Hindlimb muscle (tissue), 1 donor: ENCODE data around the gene AZU1. TPM values are rescaled to one million over a fixed set of nuclear protein-coding genes. Genes with fewer than 3 reads are reported as not detected.

Experiments
- DNase-seq: peaks from one replicate; pipeline ENCODE4 v3.0.0-alpha.2; 2013
- polyA plus RNA-seq: library from polyadenylated mRNA; unstranded; fragments of 120-200 nt; gene quantifications from one replicate; pipeline ENCODE4 v1.2.1, GENCODE V29; 2013; ENCODE audit not compliant: insufficient read length

Gene AZU1
- polyA plus RNA-seq, 1 donor, result 3.2 TPM

GRCh38 chr19:855566-856120 is 28.0 kb downstream of the AZU1 start:
- no peak for DNase-seq

GRCh38 chr19:858284-858683 is 30.6 kb downstream of the AZU1 start:
- DNase-seq, result no peak

DNA sequence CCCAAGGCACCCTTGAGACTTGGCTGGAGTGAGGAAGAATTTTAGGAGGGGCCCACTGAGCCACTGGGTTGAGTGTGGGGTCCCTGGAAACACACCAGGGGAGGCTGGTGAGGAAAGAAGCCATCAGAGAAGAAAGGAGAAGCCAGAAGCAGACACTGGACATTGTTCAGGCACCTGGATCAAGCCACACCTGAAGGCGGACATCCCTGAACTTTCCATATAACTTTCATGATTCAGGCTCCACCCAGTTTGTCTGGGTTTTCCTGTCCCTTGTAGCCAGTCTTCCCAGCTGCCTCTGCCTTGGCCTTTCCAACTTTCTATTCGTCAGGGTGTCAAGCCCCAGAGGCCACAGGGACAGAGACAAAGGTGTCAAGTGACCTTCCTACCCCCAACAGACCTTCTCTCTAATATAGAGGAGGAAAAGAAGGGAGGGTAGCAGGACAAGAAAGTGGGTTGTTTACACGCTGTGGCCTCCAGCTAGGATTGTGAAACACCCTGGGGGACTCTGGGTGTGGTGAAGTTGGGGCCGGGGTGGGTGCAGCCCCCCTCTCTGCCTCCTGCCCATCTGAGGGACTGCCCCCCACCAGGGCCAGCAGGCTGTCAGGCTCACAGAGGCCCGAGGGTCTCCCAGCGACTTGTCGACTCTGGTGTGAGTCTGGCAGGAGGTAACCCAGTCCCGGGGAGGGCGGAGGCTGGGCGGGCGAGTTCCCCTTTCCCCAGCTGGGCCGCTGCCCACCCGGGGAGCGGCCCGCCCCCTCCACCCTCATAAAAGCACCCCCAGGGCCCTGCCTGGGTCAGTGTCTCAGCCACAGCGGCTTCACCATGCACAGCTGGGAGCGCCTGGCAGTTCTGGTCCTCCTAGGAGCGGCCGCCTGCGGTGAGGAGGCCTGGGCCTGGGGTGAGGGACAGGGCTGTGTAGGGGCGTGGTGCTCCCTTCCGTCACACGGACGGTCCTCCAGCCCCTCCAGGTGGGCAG is 31.5 kb downstream of the AZU1 start, which contains the start of gene CFD:
Gene CFD, plus strand, starts transcription at position 797 of the 976 bp plus-strand sequence. Its CDS starts 26 bp downstream, at position 823.
- no peak for DNase-seq

DNA sequence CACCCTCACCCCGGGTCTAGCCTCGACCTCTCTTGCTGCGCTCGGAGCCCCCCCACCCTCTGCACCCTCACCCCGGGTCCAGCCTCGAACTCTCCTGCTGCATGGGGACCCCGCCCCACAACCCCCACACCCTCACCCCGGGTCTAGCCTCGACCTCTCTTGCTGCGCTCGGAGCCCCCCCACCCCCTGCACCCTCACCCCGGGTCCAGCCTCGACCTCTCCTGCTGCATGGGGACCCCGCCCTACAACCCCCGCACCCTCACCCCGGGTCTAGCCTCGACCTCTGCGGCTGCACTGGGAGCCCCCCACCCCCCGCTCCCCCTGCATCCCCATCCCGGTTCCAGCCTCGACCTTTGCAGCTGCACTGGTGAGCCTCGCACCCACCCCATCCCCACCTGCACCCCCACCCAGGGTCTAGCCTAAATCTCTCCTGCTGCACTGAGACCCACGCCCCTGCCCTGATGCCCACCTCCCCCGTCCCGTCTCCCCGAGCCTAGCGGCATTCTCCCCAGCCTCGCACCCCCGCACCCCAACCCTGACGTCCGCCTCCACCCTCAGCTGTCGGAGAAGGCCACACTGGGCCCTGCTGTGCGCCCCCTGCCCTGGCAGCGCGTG is 33.6 kb downstream of the AZU1 start:
- no peak for DNase-seq

DNA sequence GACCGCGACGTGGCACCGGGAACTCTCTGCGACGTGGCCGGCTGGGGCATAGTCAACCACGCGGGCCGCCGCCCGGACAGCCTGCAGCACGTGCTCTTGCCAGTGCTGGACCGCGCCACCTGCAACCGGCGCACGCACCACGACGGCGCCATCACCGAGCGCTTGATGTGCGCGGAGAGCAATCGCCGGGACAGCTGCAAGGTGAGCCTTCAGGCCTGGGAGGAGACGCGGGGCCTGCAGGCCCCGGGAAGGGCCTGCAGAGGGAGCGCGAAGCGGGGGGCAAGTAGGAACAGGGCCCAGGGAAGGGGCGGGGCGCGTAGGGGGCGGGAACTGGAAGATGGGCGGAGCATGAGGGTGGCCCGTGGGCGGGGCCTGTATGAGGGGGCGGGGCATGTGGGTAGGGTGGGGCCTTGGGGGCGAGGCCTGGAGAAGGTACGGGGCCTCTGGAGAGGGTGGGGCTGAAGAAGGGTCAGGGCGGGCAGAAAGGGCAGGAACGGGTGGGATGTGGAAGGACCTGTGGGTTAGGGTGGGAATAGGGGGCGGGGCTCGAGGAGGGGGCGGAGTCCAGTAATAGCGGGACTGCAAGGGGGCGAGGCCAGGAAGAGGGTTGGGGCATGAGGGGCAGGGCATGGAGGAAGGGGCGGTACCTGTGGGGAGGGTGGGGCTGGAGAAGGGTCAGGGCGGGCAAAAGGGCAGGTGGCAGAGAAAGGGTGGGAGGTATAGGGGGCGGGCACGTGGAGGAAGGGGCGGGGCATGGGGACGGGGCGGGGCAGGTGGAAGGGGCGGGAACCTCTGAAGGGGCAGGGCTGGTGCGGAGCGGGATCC is 34.3 kb downstream of the AZU1 start:
- no peak for DNase-seq

GRCh38 chr19:862581-863314 is 35.1 kb downstream of the AZU1 start:
- no peak for DNase-seq

DNA sequence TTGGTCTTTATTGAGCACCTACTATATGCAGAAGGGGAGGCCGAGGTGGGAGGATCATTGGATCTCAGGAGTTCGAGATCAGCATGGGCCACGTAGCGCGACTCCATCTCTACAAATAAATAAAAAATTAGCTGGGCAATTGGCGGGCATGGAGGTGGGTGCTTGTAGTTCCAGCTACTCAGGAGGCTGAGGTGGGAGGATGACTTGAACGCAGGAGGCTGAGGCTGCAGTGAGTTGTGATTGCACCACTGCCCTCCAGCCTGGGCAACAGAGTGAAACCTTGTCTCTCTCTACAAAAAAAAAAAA is 35.6 kb downstream of the AZU1 start:
- DNase-seq, result no peak

DNA sequence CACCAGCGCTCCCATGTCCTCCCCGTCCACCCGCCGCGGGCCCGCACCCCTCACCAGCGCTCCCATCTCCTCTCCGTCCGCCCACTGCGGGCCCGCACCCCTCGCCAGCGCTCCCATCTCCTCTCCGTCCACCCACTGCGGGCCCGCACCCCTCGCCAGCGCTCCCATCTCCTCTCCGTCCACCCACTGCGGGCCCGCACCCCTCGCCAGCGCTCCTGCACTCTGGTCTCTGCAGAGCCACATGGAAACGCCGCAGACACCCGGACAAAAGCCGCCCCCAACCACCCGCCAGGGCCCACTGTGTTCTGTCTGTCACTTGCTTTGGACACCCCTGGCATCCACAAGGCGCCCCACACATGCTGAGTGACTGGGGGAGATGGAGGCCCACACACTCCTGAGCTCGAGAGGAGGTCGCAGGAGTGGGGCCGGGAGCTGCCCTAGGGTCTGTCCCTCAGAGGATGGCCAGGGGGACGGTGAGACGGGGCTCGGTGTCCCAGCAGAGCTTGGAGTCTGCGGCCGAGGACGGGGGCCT is 39.2 kb downstream of the AZU1 start:
- no peak for DNase-seq

DNA sequence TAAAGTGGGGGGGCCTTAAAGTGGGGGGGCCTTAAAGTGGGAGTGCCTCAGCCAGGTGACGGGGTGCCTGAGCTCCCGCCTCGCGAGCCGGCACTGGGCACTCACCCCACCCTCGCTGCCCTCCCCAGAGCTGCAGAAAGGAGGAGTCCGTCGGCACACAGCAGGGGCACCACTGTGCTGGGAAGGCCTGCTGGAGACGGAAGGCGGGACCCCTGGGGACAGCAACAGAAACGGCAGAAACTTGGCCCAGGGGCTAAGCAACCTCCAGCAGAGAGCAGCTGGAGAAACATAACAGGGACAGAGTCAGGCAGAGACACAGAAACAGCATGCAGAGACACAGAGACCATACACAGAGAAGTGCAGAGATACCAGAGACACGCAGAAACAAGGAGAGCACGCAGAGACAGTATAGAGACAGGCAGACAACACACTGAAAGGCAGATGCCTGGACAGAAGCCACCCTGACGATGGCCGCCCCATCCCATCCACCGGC is 39.7 kb downstream of the AZU1 start:
- DNase-seq, result no peak

DNA sequence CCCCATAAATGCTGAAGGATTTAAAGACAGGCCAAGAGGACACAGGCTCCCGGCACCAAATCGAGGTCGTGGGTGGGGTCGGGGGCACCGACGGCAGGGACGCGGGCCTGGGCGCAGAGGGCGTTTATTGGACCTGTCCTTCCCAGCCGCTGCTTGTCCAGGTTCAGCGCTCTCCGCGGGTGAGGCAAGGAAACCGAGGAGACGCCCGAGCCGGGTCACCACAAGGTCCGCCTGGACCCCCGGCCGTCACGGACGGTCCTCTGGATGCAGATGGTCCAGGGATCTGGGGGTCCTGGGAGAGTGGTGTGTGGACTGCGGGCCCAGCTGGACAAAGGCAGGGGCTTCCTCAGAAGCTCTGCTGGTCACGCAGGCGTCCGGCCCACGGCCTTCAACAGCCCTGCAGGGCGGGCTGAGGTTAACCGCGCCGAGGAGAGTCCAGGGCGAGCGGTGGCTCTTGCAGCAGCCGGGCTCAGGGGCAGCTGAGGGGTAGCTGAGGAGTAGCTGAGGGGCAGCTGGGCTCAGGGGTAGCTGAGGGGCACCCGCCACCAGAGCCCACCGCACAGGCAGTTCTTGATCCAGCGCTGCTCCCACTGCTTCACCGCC is 40.3 kb downstream of the AZU1 start:
- no peak for DNase-seq

DNA sequence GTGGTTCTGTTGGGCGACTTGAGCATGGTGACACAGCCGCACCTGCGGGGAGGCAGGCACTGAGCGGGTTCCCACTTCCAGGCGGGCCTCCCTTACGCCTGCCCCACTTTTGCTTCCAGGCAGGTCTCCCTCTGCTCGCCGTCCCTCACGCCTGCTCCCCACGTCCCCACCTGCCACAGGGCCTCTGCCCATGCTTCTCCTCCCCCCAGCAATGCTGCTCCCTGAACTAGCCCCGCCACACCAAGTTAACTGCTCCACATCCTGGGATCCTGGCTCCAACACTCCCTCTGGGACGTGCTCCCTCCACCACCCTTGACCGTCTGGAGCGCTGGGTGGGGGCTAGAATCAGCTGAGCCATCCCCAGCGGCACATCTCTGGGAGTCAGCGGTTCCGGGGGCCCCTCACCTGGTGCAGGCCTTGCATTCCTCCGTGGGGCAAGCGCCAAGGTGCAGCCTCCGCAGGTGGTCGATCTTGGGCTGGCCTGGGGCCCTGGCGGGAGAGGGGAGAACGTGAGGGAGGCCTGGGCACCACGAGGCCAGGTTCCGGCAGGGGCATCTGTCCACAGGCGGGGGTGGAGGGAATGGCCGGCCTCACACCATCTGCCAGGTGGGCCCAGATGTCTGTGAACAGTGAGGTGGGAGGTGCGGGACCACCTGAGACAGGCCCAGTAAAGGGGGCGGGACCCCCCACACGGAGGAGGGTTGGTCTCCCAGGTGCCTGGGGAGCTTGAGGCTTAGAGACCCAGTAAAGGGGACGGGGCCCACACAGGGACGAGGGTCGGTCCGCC is 41.0 kb downstream of the AZU1 start:
- no peak for DNase-seq

DNA sequence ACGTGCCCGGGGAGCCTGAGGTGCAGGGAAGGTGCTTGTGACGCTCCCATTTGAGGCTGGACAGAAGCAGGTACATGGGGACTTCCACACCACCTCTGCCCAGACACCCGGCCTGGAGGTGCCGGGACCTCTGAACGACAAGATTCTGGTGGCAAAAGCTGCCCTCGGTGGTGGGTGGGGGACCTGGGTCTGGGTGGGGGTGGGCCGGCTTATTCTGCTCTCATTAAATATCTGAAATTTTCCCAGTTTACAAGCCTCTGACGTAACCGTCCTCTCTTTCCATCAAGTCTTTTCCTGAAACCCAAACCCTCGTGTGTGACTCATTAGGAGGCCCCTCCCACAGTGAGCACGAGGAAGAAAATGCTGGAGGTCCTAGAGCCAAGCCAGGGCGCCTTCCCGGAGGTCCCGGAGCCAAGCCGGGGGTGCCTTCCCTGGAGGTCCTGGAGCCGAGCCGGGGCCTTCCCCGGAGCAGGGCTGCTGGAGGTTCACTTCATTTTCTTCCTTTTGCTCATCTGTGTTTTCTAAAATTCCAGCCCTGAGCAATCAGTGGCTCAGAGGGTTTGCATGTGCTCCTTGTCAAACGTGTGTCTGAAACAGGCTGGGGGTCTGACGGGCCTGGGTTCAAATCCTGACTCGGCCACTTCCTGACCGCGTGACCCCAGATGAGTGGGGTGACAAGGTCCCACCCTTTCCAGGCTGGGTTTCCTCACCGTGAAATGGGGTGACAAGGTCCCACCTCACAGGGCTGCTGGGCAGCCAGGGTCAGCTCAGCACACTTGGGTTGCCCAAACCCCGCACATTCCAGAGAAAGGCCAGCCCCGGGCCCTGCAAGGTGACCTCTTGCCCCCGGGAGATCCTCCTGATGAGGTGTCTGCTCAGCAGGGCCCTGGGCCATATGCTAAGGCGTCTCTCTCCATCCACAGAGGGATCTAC is 41.9 kb downstream of the AZU1 start:
- DNase-seq, result peak; percentile 62

DNA sequence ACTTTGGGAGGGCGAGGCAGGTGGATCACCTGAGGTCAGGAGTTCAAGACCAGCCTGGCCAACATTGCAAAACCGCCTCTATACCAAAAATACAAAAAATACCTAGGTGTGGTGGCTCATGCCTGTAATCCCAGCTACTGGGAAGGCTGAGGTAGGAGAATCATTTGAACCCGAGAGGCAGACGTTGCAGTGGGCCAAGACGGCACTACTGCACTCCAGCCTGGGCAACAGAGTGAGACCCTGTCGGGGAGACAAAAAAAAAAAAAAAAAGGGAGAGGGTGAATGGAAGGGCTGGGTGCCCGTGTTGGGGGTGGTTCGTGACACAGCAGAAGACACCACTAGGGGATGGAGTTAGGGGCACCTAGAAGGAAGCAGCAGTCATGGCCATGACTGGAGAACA is 42.7 kb downstream of the AZU1 start:
- DNase-seq, result no peak

GRCh38 chr19:870963-871401 is 43.3 kb downstream of the AZU1 start:
- DNase-seq, result no peak

DNA sequence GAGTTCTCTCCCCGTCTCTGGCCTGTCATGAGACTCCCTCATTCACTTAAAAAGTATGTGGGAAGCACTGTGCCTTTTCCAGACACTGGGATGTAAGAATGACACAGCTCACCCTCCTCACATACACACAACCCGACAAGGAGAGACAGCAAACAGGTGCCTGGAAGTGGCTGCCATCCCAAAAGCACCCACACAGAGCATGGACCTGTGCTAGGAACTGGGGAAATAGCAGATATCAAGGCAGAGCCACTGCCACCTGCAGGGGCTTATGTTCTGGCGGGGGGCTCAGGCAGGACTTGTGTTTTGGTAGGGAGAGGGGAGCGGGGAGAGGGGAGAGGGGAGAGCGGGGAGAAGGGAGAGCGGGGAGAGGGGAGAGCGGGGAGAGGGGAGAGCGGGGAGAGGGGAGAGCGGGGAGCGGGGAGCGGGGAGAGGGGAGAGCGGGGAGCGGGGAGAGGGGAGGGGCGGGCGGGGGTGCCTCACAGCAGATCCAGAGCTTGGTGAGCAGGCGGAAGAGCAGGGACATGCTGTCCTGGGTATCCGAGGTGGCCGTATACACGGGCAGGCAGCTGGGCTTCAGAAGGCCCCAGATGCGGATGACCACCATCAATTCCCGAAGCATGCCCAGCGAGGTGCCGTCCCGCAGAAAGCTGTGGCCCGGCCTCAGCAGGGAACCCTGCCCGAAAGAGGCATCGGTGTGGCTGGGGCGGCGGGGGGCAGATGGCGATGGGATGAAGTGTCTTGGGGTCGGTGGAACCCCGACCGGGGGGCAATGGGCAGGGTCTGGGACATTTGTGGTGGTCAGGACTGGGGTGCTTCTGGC is 44.0 kb downstream of the AZU1 start:
- DNase-seq, result no peak

DNA sequence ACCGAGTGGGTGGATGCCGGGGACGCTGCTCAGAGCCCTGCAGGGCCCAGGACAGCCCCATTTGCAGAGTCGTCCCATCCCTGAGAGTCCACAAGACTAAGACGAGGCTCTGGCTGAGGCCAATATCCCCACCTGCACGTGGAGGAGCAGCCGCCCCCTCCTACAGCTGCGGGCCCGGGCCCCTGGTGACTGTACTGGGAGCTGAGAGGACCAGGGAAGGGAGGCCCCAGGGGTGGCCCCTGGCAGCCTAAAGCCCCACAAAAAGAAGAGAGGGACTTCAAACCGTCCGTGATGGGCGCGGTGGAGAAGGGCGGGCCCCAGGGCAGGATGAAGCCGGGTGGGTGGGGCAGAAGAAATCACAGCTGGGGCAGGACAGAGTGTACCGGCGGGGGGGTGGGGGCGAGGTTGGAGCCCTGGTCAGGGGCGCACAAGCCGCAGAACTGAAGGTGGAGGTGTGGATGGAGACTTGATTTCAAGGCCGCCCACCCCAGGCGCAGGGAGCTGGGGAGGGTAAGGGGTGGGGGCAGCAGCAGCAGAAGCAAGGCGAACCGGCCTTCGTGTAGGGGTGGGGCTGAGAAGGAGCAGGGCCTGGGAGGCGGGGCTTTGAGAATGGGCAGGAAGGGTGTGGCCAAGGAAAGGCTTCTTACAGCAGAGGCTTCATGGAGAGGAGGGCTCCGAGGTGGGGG is 44.8 kb downstream of the AZU1 start:
- DNase-seq, result no peak

DNA sequence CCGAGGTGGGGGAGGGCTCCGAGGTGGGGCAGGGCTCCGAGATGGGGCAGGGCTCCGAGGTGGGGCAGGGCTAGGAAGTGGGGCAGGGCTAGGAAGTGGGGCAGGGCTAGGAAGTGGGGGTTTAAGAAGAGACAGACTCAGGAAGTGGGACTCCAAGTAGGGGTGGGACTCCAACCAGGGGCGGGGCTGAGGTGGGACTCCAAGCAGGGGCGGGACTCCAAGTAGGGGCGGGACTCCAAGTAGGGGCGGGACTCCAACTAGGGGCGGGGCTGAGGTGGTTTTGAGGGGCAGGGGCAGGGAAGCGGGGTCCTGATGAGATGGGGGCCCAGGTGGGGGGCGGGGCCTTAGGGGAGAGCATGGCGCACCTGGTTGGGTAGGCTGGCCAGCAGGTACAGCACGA is 45.4 kb downstream of the AZU1 start:
- DNase-seq, result no peak
